ENCODE results near the gene LENEP.

GRCh38 chr1:154973344-154974101 lies 19.9 kb upstream of the LENEP start:
- TF ChIP-seq CTCF (conservative IDR thresholded peaks at IDR 0.05 in 1 of 2, IDR thresholded peaks at IDR 0.05 in 1 of 2; ENCODE audit: extremely low read depth in 1 of 2, insufficient read depth in 1 of 2, low read depth in 1 of 2, low read length in 2 of 2) (peak in 1 of 2 donors; percentile 32), EZH2 (IDR thresholded peaks at IDR 0.05; ENCODE audit: borderline replicate concordance, low read length) (no peak)
